ENCODE measurements around the gene ABCB1.
"Not testable (repeated sequence)": the region's sequence is repeated elsewhere in the genome, so short reads cannot be mapped to it uniquely, and the experiment has no call there.

ABCB1 gene

DNA sequence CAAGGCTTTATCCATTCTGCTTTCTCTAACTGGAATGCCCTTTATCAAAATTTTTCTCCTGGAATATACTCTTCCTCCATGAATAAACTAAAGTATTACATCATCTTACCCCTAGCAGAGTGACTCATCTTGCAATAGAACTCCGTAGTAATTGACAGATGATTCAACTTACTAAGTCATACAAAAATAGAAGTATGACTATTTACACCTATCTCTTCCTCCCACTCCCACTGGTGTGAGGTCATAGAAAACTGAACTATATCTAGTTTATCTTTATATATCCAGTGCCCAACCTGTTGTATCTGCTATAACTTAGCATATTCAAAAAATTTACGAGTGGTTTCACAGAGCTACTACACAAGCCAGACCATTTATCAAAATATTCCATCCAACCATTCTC is 26.1 kb downstream of the ABCB1 start:
- no peak for DNase-seq

GRCh38 chr7:87572513-87572912 is 28.2 kb downstream of the ABCB1 start:
- not testable (repeated sequence) for DNase-seq

GRCh38 chr7:87570178-87570577 is 30.5 kb downstream of the ABCB1 start:
- DNase-seq = no peak

DNA sequence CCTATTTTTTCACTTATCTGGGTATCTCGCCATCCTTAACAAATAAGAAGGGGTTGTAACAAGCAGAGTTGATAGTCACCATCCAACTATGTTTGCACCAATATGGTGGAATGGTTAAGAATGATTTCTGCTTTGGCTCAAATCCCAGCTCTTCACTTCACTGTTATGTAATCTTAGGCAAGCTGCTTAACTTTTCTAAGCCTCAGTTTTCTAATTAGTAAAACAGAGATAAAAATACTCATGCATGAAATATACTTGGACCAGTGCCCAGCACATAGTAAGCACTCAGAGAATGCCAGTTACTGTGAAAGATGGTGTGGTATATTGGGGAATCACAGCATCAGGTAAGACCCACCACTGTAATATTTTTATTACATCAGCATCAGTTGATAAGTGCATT is 33.6 kb downstream of the ABCB1 start:
- DNase-seq = no peak

GRCh38 chr7:87566311-87566900 is 34.3 kb downstream of the ABCB1 start:
- no peak for DNase-seq

DNA sequence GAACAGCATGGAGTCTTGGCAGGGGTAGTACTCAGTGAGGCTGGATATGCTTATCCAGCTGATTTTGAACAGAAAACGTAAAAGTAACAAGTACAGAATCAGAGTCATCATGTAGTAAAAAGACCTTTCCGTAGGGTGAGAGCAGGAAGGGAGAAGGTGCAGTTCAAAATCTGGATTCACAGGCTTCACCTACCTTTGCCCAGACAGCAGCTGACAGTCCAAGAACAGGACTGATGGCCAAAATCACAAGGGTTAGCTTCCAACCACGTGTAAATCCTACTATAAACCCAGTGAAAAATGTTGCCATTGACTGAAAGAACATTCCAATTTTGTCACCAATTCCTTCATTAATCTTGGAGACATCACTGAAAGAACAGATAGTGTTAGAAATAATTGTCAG is 34.8 kb downstream of the ABCB1 start:
- no peak for DNase-seq

GRCh38 chr7:87564296-87564963 is 36.3 kb downstream of the ABCB1 start:
- DNase-seq = no peak

GRCh38 chr7:87561702-87562101 is 39.0 kb downstream of the ABCB1 start:
- DNase-seq = no peak

DNA sequence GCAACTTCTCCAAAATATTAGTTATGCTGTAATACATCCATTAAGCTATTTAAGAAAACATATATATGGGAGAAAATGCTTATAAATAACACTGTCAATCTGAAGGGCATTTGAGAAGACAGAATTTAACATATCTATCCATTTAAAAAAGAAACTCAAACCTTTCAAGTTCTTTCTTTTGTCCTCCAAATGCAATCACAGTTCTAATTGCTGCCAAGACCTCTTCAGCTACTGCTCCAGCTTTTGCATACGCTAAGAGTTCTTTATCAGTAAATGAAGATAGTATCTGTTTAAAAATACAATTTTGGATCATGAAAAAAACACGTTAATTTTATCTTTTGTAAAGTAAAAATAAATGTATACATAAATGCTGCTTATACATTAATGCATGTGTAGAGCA is 39.6 kb downstream of the ABCB1 start:
- DNase-seq = no peak

GRCh38 chr7:87552351-87552900 is 48.3 kb downstream of the ABCB1 start:
- DNase-seq = no peak

- DNase-seq = no peak
Measured at GRCh38 chr7:87548123-87548919, 52.4 kb downstream of the ABCB1 start.

GRCh38 chr7:87545760-87546159 is 54.9 kb downstream of the ABCB1 start:
- no peak for DNase-seq

GRCh38 chr7:87543623-87544022 is 57.1 kb downstream of the ABCB1 start:
- no peak for DNase-seq

GRCh38 chr7:87541648-87542047 is 59.0 kb downstream of the ABCB1 start:
- no peak for DNase-seq

- no peak for DNase-seq
Measured at GRCh38 chr7:87538052-87538451, 62.6 kb downstream of the ABCB1 start.

DNA sequence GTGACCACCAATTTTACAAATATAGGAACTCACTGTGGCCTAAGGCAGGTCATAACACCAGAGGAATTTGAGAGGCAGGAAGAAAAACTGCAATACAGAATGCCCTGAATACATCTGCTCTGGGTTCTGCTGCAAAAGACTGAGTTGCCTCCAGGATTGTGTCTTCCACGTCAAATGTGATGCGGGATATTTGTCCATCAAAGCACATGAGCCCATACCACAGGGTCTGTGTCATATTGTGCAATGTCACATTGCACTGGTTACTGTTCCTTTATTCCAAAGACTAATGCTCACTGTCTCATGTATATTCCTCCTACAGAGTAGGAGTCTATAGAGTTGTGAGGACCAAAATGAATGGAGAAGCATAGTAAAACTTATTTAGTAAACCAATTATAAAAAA is 66.6 kb downstream of the ABCB1 start:
- no peak for DNase-seq

DNA sequence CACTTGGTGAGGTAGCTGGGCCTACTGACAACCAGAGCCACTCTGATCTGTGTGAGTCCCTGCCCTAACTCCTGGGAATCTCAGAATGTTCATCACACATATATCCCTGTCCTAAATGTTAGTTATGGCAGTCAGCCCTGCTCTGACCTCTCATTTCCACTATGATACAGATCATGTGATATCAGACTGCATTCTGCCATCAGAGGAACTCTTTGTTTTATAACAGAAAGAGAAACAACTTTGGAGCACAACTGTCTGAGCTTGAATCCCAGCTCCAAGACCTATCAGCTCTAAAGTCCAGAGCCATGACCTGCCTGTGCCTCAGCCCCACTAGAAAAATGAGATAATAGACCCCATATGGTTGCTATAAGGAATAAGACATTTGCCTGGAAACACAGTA is 70.6 kb downstream of the ABCB1 start:
- DNase-seq = no peak

DNA sequence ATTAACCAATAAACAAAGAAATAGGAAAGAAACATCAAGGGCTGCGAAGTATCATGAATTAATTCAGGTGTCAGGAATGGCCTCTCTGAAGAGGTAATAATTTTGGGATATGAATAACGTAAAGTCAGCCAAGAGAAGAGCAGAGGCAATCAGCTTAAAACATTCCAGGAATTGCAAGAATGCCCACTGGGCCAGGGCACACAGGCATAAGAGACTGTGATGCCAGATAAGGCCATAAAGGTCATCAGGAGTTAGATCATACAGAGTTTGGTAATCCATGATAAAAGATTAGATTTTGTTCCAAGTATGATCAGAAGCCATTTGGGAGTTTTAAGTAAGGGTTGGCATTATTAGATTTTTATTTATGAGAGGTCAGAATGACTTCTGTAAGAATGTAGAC is 72.0 kb downstream of the ABCB1 start:
- DNase-seq = no peak

DNA sequence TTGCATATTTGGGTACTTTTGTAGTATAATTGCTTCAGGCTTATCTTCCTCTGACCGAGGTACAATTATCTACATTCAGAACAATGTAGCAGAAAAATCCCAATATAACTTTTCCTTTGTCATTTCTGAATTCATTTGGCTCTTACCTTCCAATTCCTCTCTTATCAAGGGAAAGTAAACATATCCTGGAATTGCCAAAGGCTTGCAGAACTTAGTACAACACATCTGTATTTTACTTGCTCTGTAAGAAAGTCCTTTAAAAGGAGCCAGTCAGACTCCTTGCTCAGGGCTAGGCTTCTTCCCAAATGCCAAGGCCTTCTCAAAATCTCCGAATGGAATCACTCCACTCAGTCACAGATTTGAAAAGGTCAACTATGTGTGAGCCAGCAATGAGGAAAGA is 81.9 kb downstream of the ABCB1 start:
- DNase-seq = no peak

GRCh38 chr7:87517891-87518290 is 82.8 kb downstream of the ABCB1 start:
- DNase-seq = no peak

DNA sequence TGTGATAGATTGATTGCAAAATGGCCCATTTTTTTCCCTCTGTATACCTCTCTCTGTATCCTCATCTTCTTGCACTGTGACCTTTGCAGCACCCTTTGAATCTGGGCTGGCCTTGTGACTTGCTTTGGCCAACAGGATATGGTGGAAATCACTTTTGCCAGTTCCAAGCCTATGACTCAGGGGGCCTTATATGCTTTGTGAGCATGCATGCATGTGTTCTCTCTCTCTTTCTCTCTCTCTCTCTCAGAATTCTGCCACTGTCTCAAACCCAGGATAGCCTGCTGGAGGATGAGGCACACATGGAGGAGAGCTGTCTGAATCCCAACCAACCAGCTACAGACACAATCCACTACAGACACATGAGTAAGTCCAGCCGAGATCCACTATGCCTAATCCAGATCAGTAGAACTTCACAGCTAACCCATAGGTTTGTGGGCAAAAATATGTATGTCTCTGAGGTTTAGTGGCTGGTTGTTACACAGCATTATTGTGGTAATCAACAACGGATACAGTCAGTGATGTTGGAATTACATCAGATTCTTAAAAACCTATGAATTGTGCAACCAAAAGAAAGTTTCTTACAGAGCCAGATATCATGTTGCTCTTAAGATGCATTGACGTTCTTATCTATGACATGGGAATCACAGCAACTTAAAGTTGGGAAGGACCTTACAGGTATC is 83.4 kb downstream of the ABCB1 start:
- no peak for DNase-seq

DNA sequence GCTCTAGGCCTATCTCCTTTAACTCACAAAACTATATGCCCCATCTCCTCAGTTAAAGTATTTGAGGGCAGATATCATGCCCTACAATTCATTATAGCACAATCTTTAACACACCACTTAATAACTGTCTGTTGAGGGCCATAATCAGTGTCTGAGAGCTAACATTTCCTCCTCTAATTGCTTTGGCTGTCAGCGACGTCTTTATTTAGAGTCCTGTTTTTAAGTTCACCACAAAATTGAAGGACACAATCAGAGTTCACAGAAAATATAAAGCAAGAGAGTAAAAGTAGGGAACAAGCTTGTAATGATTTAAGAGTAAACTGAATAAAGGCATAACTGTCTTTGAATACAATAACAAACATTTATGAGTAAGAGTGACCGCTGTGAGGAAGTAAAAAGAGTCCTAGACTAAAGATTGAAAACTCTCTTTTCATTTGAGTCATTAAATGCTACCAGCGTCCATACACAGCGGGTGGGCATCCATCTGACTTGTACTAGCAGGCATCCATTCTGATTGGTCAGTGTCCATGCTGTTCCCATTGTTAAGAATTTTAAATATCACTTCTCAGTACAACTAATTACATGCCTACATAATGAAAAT is 86.8 kb downstream of the ABCB1 start:
- no peak for DNase-seq

GRCh38 chr7:87512906-87513305 is 87.8 kb downstream of the ABCB1 start:
- DNase-seq = no peak

All from DMS153 (cell line).